A549 treated with Mapracorat at 1 μM for 4 hours (cell line): Measurements from ENCODE around the gene CTLA4. TPM values are rescaled to one million over a fixed set of nuclear protein-coding genes. Genes with fewer than 3 reads are reported as not detected.

Experiments used
- total RNA-seq: library from RNA; stranded (reverse); fragments of 200-300 nt; extraction: Qiagen RNA extraction; gene quantifications from 5 replicates; pipeline ENCODE4 v1.2.3, GENCODE V29; 2022

Gene CTLA4
- total RNA-seq, result not detected in 5 replicates

DNA sequence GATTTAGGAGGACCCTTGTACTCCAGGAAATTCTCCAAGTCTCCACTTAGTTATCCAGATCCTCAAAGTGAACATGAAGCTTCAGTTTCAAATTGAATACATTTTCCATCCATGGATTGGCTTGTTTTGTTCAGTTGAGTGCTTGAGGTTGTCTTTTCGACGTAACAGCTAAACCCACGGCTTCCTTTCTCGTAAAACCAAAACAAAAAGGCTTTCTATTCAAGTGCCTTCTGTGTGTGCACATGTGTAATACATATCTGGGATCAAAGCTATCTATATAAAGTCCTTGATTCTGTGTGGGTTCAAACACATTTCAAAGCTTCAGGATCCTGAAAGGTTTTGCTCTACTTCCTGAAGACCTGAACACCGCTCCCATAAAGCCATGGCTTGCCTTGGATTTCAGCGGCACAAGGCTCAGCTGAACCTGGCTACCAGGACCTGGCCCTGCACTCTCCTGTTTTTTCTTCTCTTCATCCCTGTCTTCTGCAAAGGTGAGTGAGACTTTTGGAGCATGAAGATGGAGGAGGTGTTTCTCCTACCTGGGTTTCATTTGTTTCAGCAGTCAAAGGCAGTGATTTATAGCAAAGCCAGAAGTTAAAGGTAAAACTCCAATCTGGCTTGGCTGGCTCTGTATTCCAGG, at the start of gene CTLA4:
CTLA4 (plus strand) TSS at position 211 of the 640 bp plus-strand sequence; CDS start at position 383, 172 bp downstream.

Other genes with a start within 250 kb of the CTLA4 start
- gene CD28, start 161.1 kb upstream of the CTLA4 start, total RNA-seq, result not detected in 5 replicates
- not detected in 5 replicates for gene ICOS, start 69.0 kb downstream of the CTLA4 start, total RNA-seq